H1 (cell line): ENCODE measurements around the gene GDAP2. TPM values are rescaled to one million over a fixed set of nuclear protein-coding genes. Genes with fewer than 3 reads are reported as not detected.

Experiments used
- CTCF ChIA-PET: fragments of 300-600 bp; sonication (Branson Sonifier 250); formaldehyde crosslinking; loops from one replicate; lab custom pipeline; 2021; ENCODE audit not compliant: partially characterized antibody; lab: Charles Lee
- POLR2A ChIA-PET: fragments of 300-600 bp; sonication (Branson Sonifier 250); formaldehyde crosslinking; loops from one replicate; lab custom pipeline; 2021; ENCODE audit warnings: inconsistent platforms; ENCODE audit not compliant: partially characterized antibody; lab: Charles Lee
- DNase-seq, 2 experiments: peaks; one replicate each; pipeline versions ENCODE4 v3.0.0 to v3.0.0-alpha.2; 2010 to 2022; ENCODE audit warnings: low spot score in 2 of 2, low read depth in 1 of 2, mixed read lengths in 1 of 2
- FAIRE-seq: peaks from 2 replicates; lab custom pipeline; 2011; peaks lifted over from hg19 to GRCh38; lab: Jason Lieb, UNC
- H2AFZ ChIP-seq: 2 replicates; pipeline ENCODE4 v1.8.1; 2012; ENCODE audit warnings: low read length, inconsistent platforms
- H2AK5ac ChIP-seq: 2 replicates; pipeline ENCODE4 v1.6.1; 2013; ENCODE audit warnings: low read depth, low read length
- H2BK120ac ChIP-seq: replicated peaks from 2 replicates; pipeline ENCODE3; 2013; ENCODE audit warnings: low read depth, low read length, inconsistent platforms
- H2BK12ac ChIP-seq: 2 replicates; pipeline ENCODE4 v1.6.1; 2013; ENCODE audit warnings: low read depth, low read length
- H2BK15ac ChIP-seq: 2 replicates; pipeline ENCODE4 v1.6.1; 2013; ENCODE audit warnings: low read length
- H2BK20ac ChIP-seq: 2 replicates; pipeline ENCODE4 v1.6.1; 2013; ENCODE audit warnings: low read length
- H2BK5ac ChIP-seq: 2 replicates; pipeline ENCODE4 v1.6.1; 2013; ENCODE audit warnings: low read depth, low read length
- H3K14ac ChIP-seq: 2 replicates; pipeline ENCODE4 v1.6.1; 2013; ENCODE audit warnings: inconsistent platforms; ENCODE audit not compliant: insufficient read length
- H3K18ac ChIP-seq: 2 replicates; pipeline ENCODE4 v1.6.1; 2013; ENCODE audit warnings: low read length; ENCODE audit errors: extremely low read depth
- H3K23ac ChIP-seq: 2 replicates; pipeline ENCODE4 v1.6.1; 2013; ENCODE audit warnings: inconsistent platforms; ENCODE audit not compliant: insufficient read length
- H3K23me2 ChIP-seq: 2 replicates; pipeline ENCODE4 v1.6.1; 2013; ENCODE audit warnings: low read depth, low read length
- H3K27ac ChIP-seq: 2 replicates; pipeline ENCODE4 v1.6.1; 2011; ENCODE audit warnings: low read depth, low read length, inconsistent platforms
- H3K27me3 ChIP-seq, 4 experiments: replicated peaks in 1 of 4; 1 replicate in 1 of 4; 2 replicates in 3 of 4; pipeline versions ENCODE4 v1.6.1 to v1.8.1; 2011 to 2013; ENCODE audit warnings: low read length in 3 of 4, mild to moderate bottlenecking in 3 of 4, inconsistent platforms in 2 of 4, mixed read lengths in 2 of 4, moderate library complexity in 1 of 4; ENCODE audit not compliant: control insufficient read depth in 3 of 4, insufficient read depth in 3 of 4; ENCODE audit errors: extremely low read depth in 1 of 4
- H3K36me3 ChIP-seq, 4 experiments: 2 replicates each; pipeline versions ENCODE4 v1.6.1 to v1.8.1; 2011 to 2013; ENCODE audit warnings: mild to moderate bottlenecking in 4 of 4, low read length in 3 of 4, moderate library complexity in 2 of 4, control low read depth in 1 of 4, inconsistent platforms in 1 of 4; ENCODE audit not compliant: insufficient read depth in 4 of 4, control insufficient read depth in 2 of 4
- H3K4ac ChIP-seq: replicated peaks from 2 replicates; pipeline ENCODE3; 2013; ENCODE audit warnings: low read length, low read depth, mixed read lengths, inconsistent platforms; ENCODE audit not compliant: insufficient read length
- H3K4me1 ChIP-seq, 4 experiments: replicated peaks in 1 of 4; 1 replicate in 1 of 4; 2 replicates in 3 of 4; pipeline versions ENCODE4 v1.6.1 to v1.8.1; 2011 to 2013; ENCODE audit warnings: low read length in 3 of 4, inconsistent platforms in 2 of 4, mixed read lengths in 1 of 4; ENCODE audit not compliant: insufficient read depth in 4 of 4, control insufficient read depth in 3 of 4
- H3K4me2 ChIP-seq, 2 experiments: 2 replicates each; pipeline versions ENCODE4 v1.6.1 to v1.8.1; 2011 to 2013; ENCODE audit warnings: low read depth in 2 of 2, low read length in 2 of 2, control low read depth in 1 of 2, inconsistent platforms in 1 of 2, mild to moderate bottlenecking in 1 of 2; ENCODE audit not compliant: insufficient read depth in 1 of 2
- H3K4me3 ChIP-seq, 4 experiments: fragments of 200-600, 300-600 bp in 1 of 4; sonication (generic), shearing (Covaris generic), sonication (Bioruptor Twin) in 1 of 4; 2 replicates each; pipeline versions ENCODE4 v1.5.1 to v1.8.1; 2011 to 2016; ENCODE audit warnings: low read length in 4 of 4, low read depth in 3 of 4, control low read depth in 2 of 4, inconsistent platforms in 2 of 4, mild to moderate bottlenecking in 2 of 4, mixed read lengths in 1 of 4, moderate library complexity in 1 of 4; ENCODE audit not compliant: insufficient read depth in 2 of 4; ENCODE audit errors: extremely low read depth in 1 of 4
- H3K56ac ChIP-seq: replicated peaks from 2 replicates; pipeline ENCODE3; 2013; ENCODE audit warnings: low read depth, mild to moderate bottlenecking, mixed read lengths, low read length, inconsistent platforms; ENCODE audit not compliant: insufficient read length
- H3K79me1 ChIP-seq: 2 replicates; pipeline ENCODE4 v1.6.1; 2013; ENCODE audit warnings: low read depth, low read length, control low read depth
- H3K79me2 ChIP-seq, 2 experiments: 2 replicates each; pipeline versions ENCODE4 v1.6.1 to v1.8.1; 2012 to 2013; ENCODE audit warnings: low read length in 2 of 2, mild to moderate bottlenecking in 2 of 2, inconsistent platforms in 1 of 2; ENCODE audit not compliant: insufficient read depth in 2 of 2, control insufficient read depth in 1 of 2
- H3K9ac ChIP-seq, 4 experiments: replicated peaks in 1 of 4; 1 replicate in 1 of 4; 2 replicates in 3 of 4; pipeline versions ENCODE4 v1.6.1 to v1.8.1; 2011 to 2013; ENCODE audit warnings: low read depth in 3 of 4, low read length in 3 of 4, control low read depth in 2 of 4, mild to moderate bottlenecking in 2 of 4, moderate library complexity in 2 of 4, inconsistent platforms in 1 of 4; ENCODE audit errors: extremely low read depth in 1 of 4
- H3K9me3 ChIP-seq, 2 experiments: 2 replicates each; pipeline versions ENCODE4 v1.6.1 to v1.8.1; 2012 to 2013; ENCODE audit warnings: mild to moderate bottlenecking in 2 of 2, moderate library complexity in 2 of 2, control low read depth in 1 of 2, inconsistent platforms in 1 of 2, low read depth in 1 of 2, low read length in 1 of 2, mixed read lengths in 1 of 2; ENCODE audit not compliant: insufficient read depth in 2 of 2
- H4K20me1 ChIP-seq, 2 experiments: replicated peaks in 1 of 2; 2 replicates each; pipeline versions ENCODE3 to v1.8.1; 2011 to 2013; ENCODE audit warnings: inconsistent platforms in 2 of 2, low read length in 2 of 2, mild to moderate bottlenecking in 1 of 2; ENCODE audit not compliant: insufficient read depth in 2 of 2, control insufficient read depth in 1 of 2
- H4K5ac ChIP-seq: 2 replicates; pipeline ENCODE4 v1.6.1; 2013; ENCODE audit warnings: low read length, low read depth, mixed read lengths, inconsistent platforms; ENCODE audit not compliant: insufficient read length
- H4K8ac ChIP-seq: 2 replicates; pipeline ENCODE4 v1.8.0; 2013; ENCODE audit warnings: mild to moderate bottlenecking, moderate library complexity, low read length, inconsistent platforms; ENCODE audit not compliant: insufficient read depth; ENCODE audit errors: extremely low read depth
- H4K91ac ChIP-seq: replicated peaks from 2 replicates; pipeline ENCODE3; 2013; ENCODE audit warnings: low read length, mixed read lengths, inconsistent platforms; ENCODE audit not compliant: insufficient read length
- KDM4A ChIP-seq: IDR thresholded peaks from one replicate; pipeline ENCODE4 v1.7.1; 2012; ENCODE audit warnings: low read depth, mild to moderate bottlenecking, moderate library complexity, low read length, inconsistent platforms; ENCODE audit not compliant: severe bottlenecking
- RBBP5 ChIP-seq: IDR thresholded peaks from 2 replicates; pipeline ENCODE4 v1.7.1; 2012; ENCODE audit warnings: low read depth, mild to moderate bottlenecking, inconsistent platforms, low read length, moderate library complexity, borderline replicate concordance
- TAF7 ChIP-seq: optimal IDR thresholded peaks from 2 replicates; pipeline ENCODE3; 2011; ENCODE audit warnings: low read depth, mild to moderate bottlenecking, inconsistent platforms, low read length, moderate library complexity, borderline replicate concordance
- polyA plus RNA-seq, 7 experiments: library from polyadenylated mRNA; depleted of rRNA in 3 of 7; stranded (reverse) in 5 of 7; unstranded in 2 of 7; fragments of >200 nt in 5 of 7; fragments of 200-250 nt in 2 of 7; gene quantifications; 1 replicate in 5 of 7; 2 replicates in 1 of 7; 4 replicates in 1 of 7; pipeline versions ENCODE4 v1.2.1 to v1.2.3, GENCODE V29; 2011 to 2013; ENCODE audit warnings: missing spikeins in 2 of 7, mixed read lengths in 2 of 7
- total RNA-seq: library from RNA; stranded (reverse); fragmentation: NEBNext Ultra II Directional; extraction: Animal tissue kit (Norgen Biotek cat#: 25700); gene quantifications from 2 replicates; pipeline ENCODE4 v1.2.1, GENCODE V29; 2021

The GDAP2 gene
- total and polyA plus RNA-seq, 2 of the 8 experiments (the other 6 are each of a cell fraction or from before 2014, with no cell fraction given) = 8.6 to 27.8 TPM

DNA sequence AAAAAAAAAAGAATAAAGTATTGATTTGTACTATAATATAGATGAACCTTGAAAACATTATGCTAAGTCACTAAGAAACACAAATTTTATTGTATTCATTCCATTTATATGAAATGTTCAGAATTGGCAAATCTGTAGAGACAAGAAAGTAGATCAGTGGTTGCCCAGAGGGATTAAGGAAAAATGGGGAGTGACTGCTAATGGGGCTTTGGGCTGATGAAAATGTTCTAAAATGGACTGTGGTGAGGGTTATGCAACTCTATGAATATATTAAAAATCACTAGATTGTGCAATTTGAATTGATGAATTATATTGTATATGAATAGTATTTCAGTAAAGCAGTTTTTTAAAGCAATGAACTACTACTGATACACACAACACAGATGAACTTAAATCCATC lies 10.0 kb downstream of the GDAP2 start (continued):
- TF ChIP-seq RBBP5 = no peak

DNA sequence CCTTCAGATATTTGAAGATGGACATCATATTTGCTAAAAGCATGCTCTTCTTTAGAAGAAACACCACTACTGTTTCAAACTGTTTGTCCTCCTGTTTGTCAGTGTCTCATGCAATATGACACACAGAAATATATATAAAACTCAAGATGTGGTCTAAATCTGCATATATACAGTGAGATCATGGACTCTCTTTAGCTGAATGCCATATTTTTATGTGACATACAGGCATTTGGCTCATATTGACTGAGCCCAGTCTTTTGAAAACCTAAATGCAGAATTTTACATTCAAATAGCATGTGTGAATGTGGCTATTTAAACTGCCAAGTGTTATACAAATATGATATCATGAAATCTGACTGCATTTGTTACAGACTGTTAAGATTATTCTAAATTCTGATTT lies 18.4 kb downstream of the GDAP2 start:
- Histone ChIP-seq H3K4me2 (no peak overlapping the region), H3K9me3 (no peaks in the 10 kb centered on the region), H3K23me2 (no peaks in the 10 kb centered on the region), H3K4me3 (no peak overlapping the region), H3K9ac (no peak overlapping the region), H4K91ac (no peak overlapping the region), H3K4ac (no peak overlapping the region), H2AFZ (no peak overlapping the region), H3K27ac (no peak overlapping the region), H2BK15ac (no peak overlapping the region), H3K56ac (no peak overlapping the region), H2BK120ac (no peak overlapping the region), H3K79me1 (no peaks in the 10 kb centered on the region), H4K5ac (no peak overlapping the region), H4K20me1 (no peaks in the 10 kb centered on the region), H2BK12ac (no peak overlapping the region), H3K23ac (no peak overlapping the region), H3K14ac (no peak overlapping the region), H3K18ac (no peak overlapping the region), H3K27me3 (no peaks in the 10 kb centered on the region), H3K36me3 (peaks cover 2 to 17% (median 15%) of the 10 kb centered on the region in 4 experiments; a peak in 7 of 8 replicates), H4K8ac (no peak overlapping the region), H3K4me1 (no peaks in the 10 kb centered on the region), H2BK5ac (no peak overlapping the region), H3K79me2 (no peaks in the 10 kb centered on the region), H2AK5ac (no peak overlapping the region), H2BK20ac (no peak overlapping the region)
- FAIRE-seq (no peak), DNase-seq (no peak)
- ChIA-PET CTCF (interaction anchor here (1.5 kb wide), 1 partner anchor 17 kb away, joined by 3 read pairs; no protein-coding TSS in a partner anchor), POLR2A (no interaction called here)
- no peak for TF ChIP-seq TAF7
- TF ChIP-seq KDM4A = no peak
